ENCODE results near the gene MUS81.

The MUS81 gene

DNA sequence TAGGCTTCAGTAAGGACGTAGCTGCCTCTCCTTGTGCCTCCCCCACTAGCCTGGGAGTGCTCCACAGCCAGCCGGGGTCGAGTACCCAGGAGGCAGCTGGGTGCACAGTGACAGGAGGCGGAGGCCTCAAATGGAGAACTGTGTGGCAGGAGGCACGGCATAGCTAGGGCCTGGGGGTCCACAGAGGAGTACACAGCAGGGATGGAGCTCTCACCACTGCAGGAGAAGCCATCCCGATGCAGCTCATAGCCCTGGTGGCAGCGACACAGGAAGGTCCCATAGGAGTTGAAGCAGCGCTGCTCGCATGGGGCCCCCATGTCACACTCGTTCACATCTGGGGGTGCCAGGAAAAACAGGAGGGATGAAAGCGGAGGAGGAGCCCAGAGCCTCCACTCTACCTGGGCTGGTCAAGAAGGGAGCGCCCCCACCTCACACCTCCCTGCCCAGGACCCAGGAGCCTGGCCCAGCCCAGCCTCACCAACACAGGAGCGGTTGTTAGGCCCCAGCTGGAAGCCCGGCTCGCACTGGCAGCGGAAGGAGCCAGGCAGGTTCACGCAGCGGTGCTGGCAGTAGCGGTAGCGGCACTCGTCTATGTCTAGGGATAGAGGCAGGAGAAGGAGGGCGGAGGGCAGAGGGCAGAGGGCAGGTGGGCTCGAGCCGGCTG, 9.5 kb downstream of the MUS81 start:
- no peak overlapping the region for H3K4me3 ChIP-seq (ENCODE audit: low read length)
- H3K9me2 ChIP-seq (replicated peaks; ENCODE audit: insufficient read depth, low read length): no peaks in the 10 kb centered on the region
- no peaks in the 10 kb centered on the region for H4K20me1 ChIP-seq (ENCODE audit: insufficient read depth, low read length)
- no peaks in the 10 kb centered on the region for H3K79me2 ChIP-seq (ENCODE audit: low read length)
- no peak overlapping the region for H3K9ac ChIP-seq (ENCODE audit: low read length)
- no peak overlapping the region for H2AFZ ChIP-seq (ENCODE audit: low read length)
- H3K4me2 ChIP-seq (ENCODE audit: low read depth, low read length): no peak overlapping the region
- H3K27ac ChIP-seq (ENCODE audit: low read length): no peak overlapping the region
- no peaks in the 10 kb centered on the region; the same call in 1 of the 2 replicates for H3K36me3 ChIP-seq (replicated peaks; ENCODE audit: insufficient read depth, low read length)
- TF ChIP-seq EZH2phosphoT487 (IDR thresholded peaks at IDR 0.05; ENCODE audit: low read length) (no peak), EZH2 (optimal IDR thresholded peaks at IDR 0.05; ENCODE audit: low read depth, low read length) (no peak), CTCF (IDR thresholded peaks at IDR 0.05; ENCODE audit: low read length) (no peak)
- H3F3A ChIP-seq (ENCODE audit: insufficient read depth, low read length): no peaks in the 10 kb centered on the region; the same call in 1 of the 2 replicates
- H3K27me3 ChIP-seq (replicated peaks; ENCODE audit: insufficient read depth, low read length): no peaks in the 10 kb centered on the region
- DNase-seq: no peak
- H3K4me1 ChIP-seq (ENCODE audit: low read length): 0 out of 2 replicates have a peak, but pooled peaks cover 4% of the 10 kb centered on the region
- no peaks in the 10 kb centered on the region for H3K9me3 ChIP-seq (replicated peaks; ENCODE audit: insufficient read depth, low read length)

DNA sequence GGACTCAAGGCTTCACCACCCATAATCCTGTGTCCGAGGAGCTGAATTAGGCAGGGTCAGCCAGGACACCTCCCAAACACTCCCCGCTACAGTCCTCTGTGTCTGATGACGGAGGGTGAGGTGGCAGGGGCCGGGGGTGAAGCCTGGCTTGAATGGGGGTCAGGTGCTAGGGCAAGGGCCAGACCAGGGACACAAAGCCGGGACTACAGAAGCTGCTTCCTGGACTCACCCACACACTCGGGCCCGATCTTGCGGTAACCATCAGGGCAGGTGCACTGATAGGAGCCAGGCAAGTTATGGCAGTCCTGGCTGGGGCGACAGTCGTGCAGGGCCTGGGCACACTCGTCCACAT, 10.1 kb downstream of the MUS81 start:
- H3K4me1 ChIP-seq (ENCODE audit: low read length): 0 out of 2 replicates have a peak, but pooled peaks cover 4% of the 10 kb centered on the region
- no peaks in the 10 kb centered on the region for H3K27me3 ChIP-seq (replicated peaks; ENCODE audit: insufficient read depth, low read length)
- H3K36me3 ChIP-seq (replicated peaks; ENCODE audit: insufficient read depth, low read length): no peaks in the 10 kb centered on the region
- no peak overlapping the region for H2AFZ ChIP-seq (ENCODE audit: low read length)
- TF ChIP-seq CTCF (IDR thresholded peaks at IDR 0.05; ENCODE audit: low read length): no peak
- no peak for TF ChIP-seq EZH2phosphoT487 (IDR thresholded peaks at IDR 0.05; ENCODE audit: low read length)
- no peak for TF ChIP-seq EZH2 (optimal IDR thresholded peaks at IDR 0.05; ENCODE audit: low read depth, low read length)
- H3K4me2 ChIP-seq (ENCODE audit: low read depth, low read length): no peak overlapping the region
- H3K9me2 ChIP-seq (replicated peaks; ENCODE audit: insufficient read depth, low read length): no peaks in the 10 kb centered on the region
- no peak overlapping the region for H3K9ac ChIP-seq (ENCODE audit: low read length)
- no peaks in the 10 kb centered on the region for H4K20me1 ChIP-seq (ENCODE audit: insufficient read depth, low read length)
- no peaks in the 10 kb centered on the region; the same call in 1 of the 2 replicates for H3F3A ChIP-seq (ENCODE audit: insufficient read depth, low read length)
- no peaks in the 10 kb centered on the region for H3K9me3 ChIP-seq (replicated peaks; ENCODE audit: insufficient read depth, low read length)
- H3K79me2 ChIP-seq (ENCODE audit: low read length): no peaks in the 10 kb centered on the region
- no peak for DNase-seq
- no peak overlapping the region for H3K27ac ChIP-seq (ENCODE audit: low read length)
- no peak overlapping the region for H3K4me3 ChIP-seq (ENCODE audit: low read length)

GRCh38 chr11:65870706-65871681, 10.8 kb downstream of the MUS81 start:
- no peak overlapping the region for H3K4me3 ChIP-seq (ENCODE audit: low read length)
- H3K4me1 ChIP-seq (ENCODE audit: low read length): 0 out of 2 replicates have a peak, but pooled peaks cover 4% of the 10 kb centered on the region
- H3K36me3 ChIP-seq (replicated peaks; ENCODE audit: insufficient read depth, low read length): no peaks in the 10 kb centered on the region
- DNase-seq: peak; percentile 3
- H3K4me2 ChIP-seq (ENCODE audit: low read depth, low read length): no peak overlapping the region
- no peaks in the 10 kb centered on the region for H3K79me2 ChIP-seq (ENCODE audit: low read length)
- H3K27ac ChIP-seq (ENCODE audit: low read length): no peak overlapping the region
- no peaks in the 10 kb centered on the region for H3K9me3 ChIP-seq (replicated peaks; ENCODE audit: insufficient read depth, low read length)
- H2AFZ ChIP-seq (ENCODE audit: low read length): no peak overlapping the region
- no peaks in the 10 kb centered on the region for H4K20me1 ChIP-seq (ENCODE audit: insufficient read depth, low read length)
- TF ChIP-seq EZH2phosphoT487 (IDR thresholded peaks at IDR 0.05; ENCODE audit: low read length): no peak
- TF ChIP-seq CTCF (IDR thresholded peaks at IDR 0.05; ENCODE audit: low read length): no peak
- TF ChIP-seq EZH2 (optimal IDR thresholded peaks at IDR 0.05; ENCODE audit: low read depth, low read length): no peak
- no peaks in the 10 kb centered on the region; the same call in 1 of the 2 replicates for H3F3A ChIP-seq (ENCODE audit: insufficient read depth, low read length)
- no peaks in the 10 kb centered on the region for H3K27me3 ChIP-seq (replicated peaks; ENCODE audit: insufficient read depth, low read length)
- no peaks in the 10 kb centered on the region for H3K9me2 ChIP-seq (replicated peaks; ENCODE audit: insufficient read depth, low read length)
- H3K9ac ChIP-seq (ENCODE audit: low read length): no peak overlapping the region
